Measurements from ENCODE around the gene TMEM266.

TMEM266 gene

GRCh38 chr15:76200641-76201105 lies 140.9 kb downstream of the TMEM266 start:
- DNase-seq (ENCODE audit: low read depth in 3 of 3, low spot score in 1 of 3) = no peak

- no peak for DNase-seq (ENCODE audit: low read depth in 3 of 3, low spot score in 1 of 3)
Observed at GRCh38 chr15:76201536-76202255, 141.9 kb downstream of the TMEM266 start.

GRCh38 chr15:76203346-76204108 lies 143.7 kb downstream of the TMEM266 start:
- no peak for DNase-seq (ENCODE audit: low read depth in 3 of 3, low spot score in 1 of 3)

- no peak for DNase-seq (ENCODE audit: low read depth in 3 of 3, low spot score in 1 of 3)
Observed at GRCh38 chr15:76204109-76204845, 144.5 kb downstream of the TMEM266 start.

GRCh38 chr15:76204916-76205460 lies 145.2 kb downstream of the TMEM266 start:
- no peak for DNase-seq (ENCODE audit: low read depth in 3 of 3, low spot score in 1 of 3)

- no peak for DNase-seq (ENCODE audit: low read depth in 3 of 3, low spot score in 1 of 3)
Observed at GRCh38 chr15:76206325-76206976, 146.7 kb downstream of the TMEM266 start.

GRCh38 chr15:76208084-76208785 lies 148.4 kb downstream of the TMEM266 start:
- DNase-seq (ENCODE audit: low read depth in 3 of 3, low spot score in 1 of 3) = no peak

GRCh38 chr15:76208786-76209424 lies 149.1 kb downstream of the TMEM266 start:
- no peak for DNase-seq (ENCODE audit: low read depth in 3 of 3, low spot score in 1 of 3)

GRCh38 chr15:76209523-76209922 lies 149.7 kb downstream of the TMEM266 start:
- no peak for DNase-seq (ENCODE audit: low read depth in 3 of 3, low spot score in 1 of 3)

GRCh38 chr15:76209942-76210341 lies 150.2 kb downstream of the TMEM266 start:
- DNase-seq (ENCODE audit: low read depth in 3 of 3, low spot score in 1 of 3) = no peak

- DNase-seq (ENCODE audit: low read depth in 3 of 3, low spot score in 1 of 3) = no peak
Observed at GRCh38 chr15:76215634-76216033, 155.8 kb downstream of the TMEM266 start.

- no peak for DNase-seq (ENCODE audit: low read depth in 3 of 3, low spot score in 1 of 3)
Observed at GRCh38 chr15:76217029-76217881, 157.5 kb downstream of the TMEM266 start.

GRCh38 chr15:76217882-76218217 lies 158.1 kb downstream of the TMEM266 start:
- no peak for DNase-seq (ENCODE audit: low read depth in 3 of 3, low spot score in 1 of 3)

- DNase-seq (ENCODE audit: low read depth in 3 of 3, low spot score in 1 of 3) = no peak
Observed at GRCh38 chr15:76221085-76221767, 161.4 kb downstream of the TMEM266 start.

- no peak for DNase-seq (ENCODE audit: low read depth in 3 of 3, low spot score in 1 of 3)
Observed at GRCh38 chr15:76222159-76222558, 162.4 kb downstream of the TMEM266 start.

GRCh38 chr15:76223521-76223920 lies 163.7 kb downstream of the TMEM266 start:
- no peak for DNase-seq (ENCODE audit: low read depth in 3 of 3, low spot score in 1 of 3)

- DNase-seq (ENCODE audit: low read depth in 3 of 3, low spot score in 1 of 3) = no peak
Observed at GRCh38 chr15:76229266-76229665, 169.5 kb downstream of the TMEM266 start.

- DNase-seq (ENCODE audit: low read depth in 3 of 3, low spot score in 1 of 3) = no peak
Observed at GRCh38 chr15:76233921-76234320, 174.1 kb downstream of the TMEM266 start.
